Measurements from ENCODE around the gene ARHGDIB.

Gene ARHGDIB

GRCh38 chr12:14950982-14951746 lies 10.2 kb downstream of the ARHGDIB start:
- Mint-ChIP-seq H3K4me3 (no peak overlapping the region), H3K4me1 (peaks cover 39% of the 10 kb centered on the region), H3K9me3 (no peaks in the 10 kb centered on the region), H3K36me3 (ENCODE audit: low read depth) (no peaks in the 10 kb centered on the region), H3K27ac (no peak overlapping the region), H3K27me3 (ENCODE audit: low read depth, poor library complexity) (peaks cover 3% of the 10 kb centered on the region)
- TF ChIP-seq CTCF (IDR thresholded peaks at IDR 0.05) = no peak
- no peak for DNase-seq

- H3K4me3 Mint-ChIP-seq = no peak overlapping the region
- no peak for DNase-seq
- H3K4me1 Mint-ChIP-seq = peaks cover 42% of the 10 kb centered on the region
- no peaks in the 10 kb centered on the region for H3K9me3 Mint-ChIP-seq
- TF ChIP-seq CTCF (IDR thresholded peaks at IDR 0.05) = no peak
- H3K36me3 Mint-ChIP-seq (ENCODE audit: low read depth) = no peaks in the 10 kb centered on the region
- H3K27ac Mint-ChIP-seq = peak overlapping the region; percentile 4
- peaks cover 3% of the 10 kb centered on the region for H3K27me3 Mint-ChIP-seq (ENCODE audit: low read depth, poor library complexity)
These were observed 11.0 kb downstream of the ARHGDIB start for GRCh38 chr12:14950421-14950820.

- Mint-ChIP-seq H3K36me3 (ENCODE audit: low read depth) (no peaks in the 10 kb centered on the region), H3K4me3 (no peak overlapping the region), H3K27ac (no peak overlapping the region), H3K9me3 (no peaks in the 10 kb centered on the region), H3K27me3 (ENCODE audit: low read depth, poor library complexity) (peaks cover 3% of the 10 kb centered on the region), H3K4me1 (peaks cover 42% of the 10 kb centered on the region)
- no peak for TF ChIP-seq CTCF (IDR thresholded peaks at IDR 0.05)
- DNase-seq = no peak
These were observed 11.8 kb downstream of the ARHGDIB start for GRCh38 chr12:14949631-14950030.

DNA sequence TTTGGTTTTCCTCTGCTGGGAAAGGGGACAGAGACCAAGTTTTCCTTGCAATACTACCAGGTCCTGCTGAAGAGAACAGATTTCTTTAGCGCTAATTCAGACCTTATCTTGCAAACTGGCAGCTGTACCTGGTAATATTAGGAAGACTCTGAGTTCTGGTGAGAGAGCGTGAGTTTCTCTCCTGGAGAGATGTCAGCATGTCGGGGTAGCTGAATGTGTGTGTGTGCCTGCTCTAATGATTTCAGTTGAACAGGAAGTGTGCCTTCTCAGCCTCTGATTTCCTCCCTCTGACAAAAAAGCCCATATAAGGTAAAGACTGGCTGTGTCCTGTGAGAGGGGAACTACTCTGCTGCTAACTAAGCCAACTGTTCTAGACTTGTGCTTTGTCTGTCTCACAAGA lies 12.7 kb downstream of the ARHGDIB start:
- TF ChIP-seq CTCF (IDR thresholded peaks at IDR 0.05) = no peak
- H3K27ac Mint-ChIP-seq = peak overlapping the region; percentile 89
- H3K4me1 Mint-ChIP-seq = peaks cover 42% of the 10 kb centered on the region
- DNase-seq = no peak
- peaks cover 3% of the 10 kb centered on the region for H3K27me3 Mint-ChIP-seq (ENCODE audit: low read depth, poor library complexity)
- H3K4me3 Mint-ChIP-seq = peak overlapping the region; percentile 4
- H3K9me3 Mint-ChIP-seq = no peaks in the 10 kb centered on the region
- H3K36me3 Mint-ChIP-seq (ENCODE audit: low read depth) = no peaks in the 10 kb centered on the region

DNA sequence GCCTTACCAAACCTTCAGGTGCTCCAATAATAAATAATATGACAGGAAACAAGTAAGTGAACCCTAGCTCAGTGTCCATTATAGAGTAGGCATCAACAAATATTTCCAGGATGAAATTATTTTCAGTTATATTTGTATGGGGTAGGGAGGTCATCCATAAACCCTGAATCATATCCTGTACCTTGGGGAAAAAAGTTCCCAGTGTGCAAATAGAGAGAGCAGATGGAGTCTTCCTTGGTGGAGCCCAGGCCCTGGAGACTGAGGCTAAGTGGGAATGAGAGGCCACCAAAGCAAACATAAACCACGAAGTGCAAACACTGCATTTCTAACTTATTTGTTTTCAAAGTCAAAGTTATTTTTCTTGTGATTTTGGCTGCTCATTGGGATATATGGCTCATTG lies 14.5 kb downstream of the ARHGDIB start:
- H3K4me3 Mint-ChIP-seq = no peak overlapping the region
- peaks cover 3% of the 10 kb centered on the region for H3K27me3 Mint-ChIP-seq (ENCODE audit: low read depth, poor library complexity)
- TF ChIP-seq CTCF (IDR thresholded peaks at IDR 0.05) = no peak
- DNase-seq = no peak
- no peak overlapping the region for H3K27ac Mint-ChIP-seq
- H3K4me1 Mint-ChIP-seq = peaks cover 39% of the 10 kb centered on the region
- no peaks in the 10 kb centered on the region for H3K36me3 Mint-ChIP-seq (ENCODE audit: low read depth)
- peaks cover 4% of the 10 kb centered on the region for H3K9me3 Mint-ChIP-seq

DNA sequence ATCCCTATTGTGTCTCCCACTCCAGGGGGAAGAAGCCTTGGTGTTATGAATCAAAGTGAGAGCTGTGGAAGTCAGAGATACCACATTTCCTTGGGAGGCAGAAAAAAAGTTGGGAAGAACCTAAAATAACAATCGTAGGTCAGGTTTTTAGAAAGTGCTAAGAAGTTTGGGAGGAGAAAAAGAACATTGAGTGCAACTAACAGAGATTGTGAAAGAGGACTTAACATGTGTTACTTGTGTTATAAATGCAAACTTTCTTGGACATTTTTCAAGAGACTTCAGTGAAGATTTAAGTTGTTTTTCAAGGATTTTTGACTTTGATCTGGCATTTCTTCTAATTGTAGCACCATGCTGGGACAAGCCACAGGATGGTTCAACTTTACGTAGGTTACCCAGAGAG lies 15.2 kb downstream of the ARHGDIB start:
- Mint-ChIP-seq H3K4me1 (peaks cover 39% of the 10 kb centered on the region), H3K36me3 (ENCODE audit: low read depth) (no peaks in the 10 kb centered on the region), H3K9me3 (peaks cover 4% of the 10 kb centered on the region), H3K27me3 (ENCODE audit: low read depth, poor library complexity) (peaks cover 3% of the 10 kb centered on the region), H3K4me3 (no peak overlapping the region), H3K27ac (peak overlapping the region; percentile 25)
- TF ChIP-seq CTCF (IDR thresholded peaks at IDR 0.05) = no peak
- DNase-seq = no peak

Data from nephron progenitor cell (in vitro differentiated cells).